Osteoblast (primary cell): Measurements from ENCODE around the gene FAM234A. TPM values are rescaled to one million over a fixed set of nuclear protein-coding genes. Genes with fewer than 3 reads are reported as not detected.

ENCODE experiments used
- DNase-seq: peaks from one replicate; pipeline ENCODE4 v3.0.0; 2011; ENCODE audit warnings: low spot score, mixed read lengths; ENCODE audit not compliant: insufficient read length; ENCODE audit errors: missing footprints
- H2AFZ ChIP-seq: 2 replicates; pipeline ENCODE4 v1.6.0; 2011; ENCODE audit warnings: mild to moderate bottlenecking, low read length
- H3K27ac ChIP-seq: 2 replicates; pipeline ENCODE4 v1.5.1; 2011; ENCODE audit warnings: mild to moderate bottlenecking, low read depth, low read length, moderate library complexity
- H3K27me3 ChIP-seq: 2 replicates; pipeline ENCODE4 v1.6.0; 2012; ENCODE audit warnings: mild to moderate bottlenecking, control low read depth, inconsistent platforms, low read length, moderate library complexity; ENCODE audit not compliant: insufficient read depth
- H3K36me3 ChIP-seq: 2 replicates; pipeline ENCODE4 v1.5.1; 2011; ENCODE audit warnings: mild to moderate bottlenecking, low read length, control low read depth, moderate library complexity; ENCODE audit not compliant: insufficient read depth
- H3K4me1 ChIP-seq: 2 replicates; pipeline ENCODE4 v1.5.1; 2011; ENCODE audit warnings: mild to moderate bottlenecking, low read length, control low read depth, moderate library complexity; ENCODE audit not compliant: insufficient read depth
- H3K4me2 ChIP-seq: 2 replicates; pipeline ENCODE4 v1.6.0; 2011; ENCODE audit warnings: mild to moderate bottlenecking, low read length; ENCODE audit not compliant: insufficient read depth
- H3K4me3 ChIP-seq: fragments of 200-600 bp; sonication (generic); 3 replicates; pipeline ENCODE4 v1.5.1; 2012; ENCODE audit warnings: mild to moderate bottlenecking, low read length, inconsistent platforms; ENCODE audit not compliant: insufficient read depth
- H3K79me2 ChIP-seq: 2 replicates; pipeline ENCODE4 v1.6.0; 2012; ENCODE audit warnings: mild to moderate bottlenecking, low read length, control low read depth, inconsistent platforms; ENCODE audit not compliant: insufficient read depth
- H3K9me3 ChIP-seq: 2 replicates; pipeline ENCODE4 v1.5.1; 2011; ENCODE audit warnings: low read depth, low read length, control low read depth
- H4K20me1 ChIP-seq: 2 replicates; pipeline ENCODE4 v1.6.0; 2012; ENCODE audit warnings: mild to moderate bottlenecking, low read length, control low read depth; ENCODE audit not compliant: insufficient read depth
- total RNA-seq: library from RNA; depleted of rRNA; stranded (reverse); fragments of >200 nt; gene quantifications from 2 replicates; pipeline ENCODE4 v1.2.3, GENCODE V29; 2012
- TF ChIP-seq, protein P1 (sequence below): IDR thresholded peaks from 2 replicates; pipeline ENCODE4 v1.5.1; 2011; ENCODE audit warnings: mild to moderate bottlenecking, low read depth, low read length, moderate library complexity; ENCODE audit errors: extremely low read depth

The FAM234A gene
- total RNA-seq, 1 donor, result 113 TPM

- TF ChIP-seq, protein P1, sequence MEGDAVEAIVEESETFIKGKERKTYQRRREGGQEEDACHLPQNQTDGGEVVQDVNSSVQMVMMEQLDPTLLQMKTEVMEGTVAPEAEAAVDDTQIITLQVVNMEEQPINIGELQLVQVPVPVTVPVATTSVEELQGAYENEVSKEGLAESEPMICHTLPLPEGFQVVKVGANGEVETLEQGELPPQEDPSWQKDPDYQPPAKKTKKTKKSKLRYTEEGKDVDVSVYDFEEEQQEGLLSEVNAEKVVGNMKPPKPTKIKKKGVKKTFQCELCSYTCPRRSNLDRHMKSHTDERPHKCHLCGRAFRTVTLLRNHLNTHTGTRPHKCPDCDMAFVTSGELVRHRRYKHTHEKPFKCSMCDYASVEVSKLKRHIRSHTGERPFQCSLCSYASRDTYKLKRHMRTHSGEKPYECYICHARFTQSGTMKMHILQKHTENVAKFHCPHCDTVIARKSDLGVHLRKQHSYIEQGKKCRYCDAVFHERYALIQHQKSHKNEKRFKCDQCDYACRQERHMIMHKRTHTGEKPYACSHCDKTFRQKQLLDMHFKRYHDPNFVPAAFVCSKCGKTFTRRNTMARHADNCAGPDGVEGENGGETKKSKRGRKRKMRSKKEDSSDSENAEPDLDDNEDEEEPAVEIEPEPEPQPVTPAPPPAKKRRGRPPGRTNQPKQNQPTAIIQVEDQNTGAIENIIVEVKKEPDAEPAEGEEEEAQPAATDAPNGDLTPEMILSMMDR, result no peak
- peaks cover 3% of the 10 kb centered on the region for H3K36me3 ChIP-seq
- H3K27ac ChIP-seq, result no peak overlapping the region
- no peak overlapping the region for H2AFZ ChIP-seq
- peak; percentile 54 for DNase-seq
- H3K79me2 ChIP-seq, result no peaks in the 10 kb centered on the region
- no peaks in the 10 kb centered on the region for H3K9me3 ChIP-seq
- no peaks in the 10 kb centered on the region for H3K4me1 ChIP-seq
- no peaks in the 10 kb centered on the region for H3K27me3 ChIP-seq
- H3K4me3 ChIP-seq, result no peak overlapping the region
- H3K4me2 ChIP-seq, result no peak overlapping the region
- H4K20me1 ChIP-seq, result peaks cover 4% of the 10 kb centered on the region
Measured at GRCh38 chr16:268141-269053, 33.8 kb downstream of the FAM234A start.

DNA sequence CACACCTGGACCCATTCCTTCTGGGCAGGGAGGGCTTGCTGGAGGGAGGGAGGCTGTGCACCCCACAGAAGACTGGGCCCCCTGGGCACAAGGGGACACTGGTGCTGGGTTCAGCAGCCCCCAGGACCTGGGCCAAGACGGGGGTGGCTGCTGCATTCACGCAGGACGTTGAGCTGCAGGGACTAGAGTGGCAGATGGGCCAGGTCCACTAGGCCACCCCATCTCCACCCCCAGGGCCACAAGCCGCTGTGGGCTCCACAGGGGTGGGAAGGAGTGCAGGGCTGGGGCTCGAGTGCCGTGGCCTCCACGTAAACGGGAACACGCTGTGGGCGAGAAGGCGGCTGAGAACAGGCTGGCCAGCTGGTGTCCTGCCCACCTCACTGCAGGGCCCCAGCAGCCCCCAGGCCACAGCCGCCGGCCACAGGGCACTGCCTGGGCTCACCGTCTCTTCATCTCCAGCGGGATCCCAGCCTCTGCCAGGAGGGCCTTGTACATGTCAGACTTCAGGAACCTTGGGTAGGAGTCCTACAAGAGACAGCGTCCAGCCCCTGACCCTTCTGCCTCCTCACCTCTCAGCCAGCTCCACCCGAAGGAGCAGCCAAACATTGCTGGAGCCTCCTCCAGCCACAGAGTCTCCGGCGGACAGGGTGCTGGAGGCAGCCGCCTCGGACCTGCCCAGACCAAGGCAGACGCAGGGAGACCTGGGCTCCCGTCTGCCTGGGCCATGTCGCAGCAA lies 34.6 kb downstream of the FAM234A start:
- Histone ChIP-seq H3K79me2 (no peaks in the 10 kb centered on the region), H4K20me1 (peaks cover 4% of the 10 kb centered on the region), H3K4me2 (no peak overlapping the region), H3K27ac (no peak overlapping the region), H3K27me3 (peaks cover 3% of the 10 kb centered on the region), H3K4me3 (no peak overlapping the region), H3K36me3 (peaks cover 3% of the 10 kb centered on the region), H3K9me3 (no peaks in the 10 kb centered on the region), H2AFZ (no peak overlapping the region), H3K4me1 (no peaks in the 10 kb centered on the region)
- TF ChIP-seq, protein P1, result no peak
- peak; percentile 79 for DNase-seq

DNA sequence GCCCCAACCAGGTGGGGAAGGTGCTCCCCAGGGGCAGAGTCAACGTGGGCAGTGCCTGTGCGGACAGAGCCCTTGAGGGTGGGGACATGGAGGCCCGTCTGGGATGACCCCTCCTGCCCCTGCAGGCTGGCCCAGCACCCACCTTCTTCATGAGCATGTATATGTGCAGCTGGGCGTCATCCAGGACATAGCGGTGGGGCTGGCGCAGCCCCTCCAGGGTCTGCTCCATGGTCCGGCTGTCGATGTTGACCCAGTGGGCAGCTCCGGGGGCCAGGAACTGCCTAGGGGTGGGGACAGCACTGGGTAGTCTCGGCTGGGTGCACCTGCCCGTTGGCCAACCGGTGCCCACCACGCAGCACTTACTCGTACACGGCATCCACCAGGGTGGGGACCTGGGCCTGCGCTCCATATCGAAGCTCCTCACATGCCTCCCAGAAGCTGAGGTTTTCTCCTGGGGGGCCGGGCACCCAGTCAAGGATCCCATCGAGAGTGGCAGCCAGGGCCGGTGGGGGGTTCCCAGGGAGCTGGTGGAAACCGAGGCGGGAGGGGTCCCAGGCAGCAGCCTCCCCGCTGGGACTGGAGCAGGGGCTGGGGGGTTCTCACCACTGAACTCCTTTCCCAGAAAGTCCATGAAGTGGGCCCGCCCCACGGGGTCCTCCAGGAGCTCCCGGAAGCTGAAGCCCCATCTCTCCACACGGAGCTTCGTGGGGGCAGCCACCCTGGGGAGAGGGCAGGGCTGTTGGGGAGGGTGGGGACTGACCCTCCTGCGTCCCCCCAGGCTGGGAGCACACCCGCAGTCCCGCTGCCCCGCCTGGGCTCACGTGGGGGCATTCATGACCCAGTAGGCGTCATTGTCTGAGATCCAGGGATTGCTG lies 36.0 kb downstream of the FAM234A start:
- H3K27ac ChIP-seq, result no peak overlapping the region
- H3K27me3 ChIP-seq, result peaks cover 11% of the 10 kb centered on the region
- TF ChIP-seq, protein P1, result no peak
- no peak overlapping the region for H3K4me3 ChIP-seq
- DNase-seq, result peak; percentile 73
- H3K9me3 ChIP-seq, result no peaks in the 10 kb centered on the region
- no peaks in the 10 kb centered on the region for H3K36me3 ChIP-seq
- no peaks in the 10 kb centered on the region for H3K79me2 ChIP-seq
- no peak overlapping the region for H3K4me2 ChIP-seq
- H4K20me1 ChIP-seq, result peaks cover 4% of the 10 kb centered on the region
- H3K4me1 ChIP-seq, result no peaks in the 10 kb centered on the region
- no peak overlapping the region for H2AFZ ChIP-seq
